HTR-8/SVneo (cell line): ENCODE results near the gene SNPH.
"Not testable (repeated sequence)": the region's sequence is repeated elsewhere in the genome, so short reads cannot be mapped to it uniquely, and the experiment has no call there.

Source experiments
- DNase-seq: peaks from one replicate; pipeline ENCODE4 v3.0.0; 2011; ENCODE audit warnings: low spot score, mixed read lengths; ENCODE audit not compliant: insufficient read length
- FAIRE-seq: peaks from 2 replicates; lab custom pipeline; 2011; peaks lifted over from hg19 to GRCh38; lab: Jason Lieb, UNC

The SNPH gene

GRCh38 chr20:1333462-1334369 is 67.6 kb downstream of the SNPH start:
- FAIRE-seq (no peak), DNase-seq (no peak)

GRCh38 chr20:1334370-1334731 is 68.3 kb downstream of the SNPH start:
- FAIRE-seq, result no peak
- no peak for DNase-seq

- no peak for FAIRE-seq
- DNase-seq, result no peak
Measured at GRCh38 chr20:1334761-1335160, 68.7 kb downstream of the SNPH start.

GRCh38 chr20:1335961-1336698 is 70.0 kb downstream of the SNPH start:
- DNase-seq, result no peak
- FAIRE-seq, result no peak

- DNase-seq (no peak), FAIRE-seq (no peak)
Measured at GRCh38 chr20:1336699-1337367, 70.7 kb downstream of the SNPH start.

GRCh38 chr20:1337441-1337840 is 71.3 kb downstream of the SNPH start:
- FAIRE-seq (no peak), DNase-seq (no peak)

GRCh38 chr20:1338096-1338495 is 72.0 kb downstream of the SNPH start:
- no peak for FAIRE-seq
- DNase-seq, result no peak

- FAIRE-seq, result no peak
Measured at GRCh38 chr20:1338801-1339200, 72.7 kb downstream of the SNPH start.

GRCh38 chr20:1341561-1342265 is 75.6 kb downstream of the SNPH start:
- FAIRE-seq (peak; percentile 80), DNase-seq (peak; percentile 23)

More at GRCh38 chr20:1338801-1339200, 72.7 kb downstream of the SNPH start:
- DNase-seq, result no peak

GRCh38 chr20:1343446-1344124 is 77.5 kb downstream of the SNPH start:
- DNase-seq, FAIRE-seq: not testable (repeated sequence)

GRCh38 chr20:1345030-1345755 is 79.1 kb downstream of the SNPH start:
- no peak for DNase-seq
- no peak for FAIRE-seq

- no peak for FAIRE-seq
- DNase-seq, result no peak
Measured at GRCh38 chr20:1345756-1346093, 79.6 kb downstream of the SNPH start.

GRCh38 chr20:1346315-1346969 is 80.3 kb downstream of the SNPH start:
- DNase-seq, result no peak
- no peak for FAIRE-seq

GRCh38 chr20:1353956-1354355 is 87.9 kb downstream of the SNPH start:
- no peak for FAIRE-seq
- no peak for DNase-seq

- no peak for FAIRE-seq
- DNase-seq, result no peak
Measured at GRCh38 chr20:1357921-1358671, 92.0 kb downstream of the SNPH start.
